Activated CD4-positive, alpha-beta memory T cell treated with anti-CD3 and anti-CD28 coated beads, Interleukin-2, amount 10 ng/mL, durations not matched to agents 7 days and 5 days (primary cell): Measurements from ENCODE around the gene NRP1. TPM values are rescaled to one million over a fixed set of nuclear protein-coding genes. Genes with fewer than 3 reads are reported as not detected.
A peak's percentile ranks its signal among the peaks of the same experiment; 100 is the strongest.

ENCODE experiments used
- CTCF ChIA-PET: fragments of 350-600 bp; sonication (Branson Sonifier 250); formaldehyde crosslinking; loops from one replicate; lab custom pipeline; 2021; ENCODE audit warnings: antibody characterized with exemption, inconsistent platforms; lab: Charles Lee
- POLR2A ChIA-PET: fragments of 350-600 bp; sonication (Branson Sonifier 250); formaldehyde crosslinking; loops from one replicate; lab custom pipeline; 2021; ENCODE audit warnings: antibody characterized with exemption; lab: Charles Lee
- DNase-seq: peaks from one replicate; pipeline ENCODE4 v3.0.0-alpha.2; 2020
- H3K27ac Mint-ChIP-seq: one replicate; pipeline ENCODE4 v1.8.0; 2021; ENCODE audit warnings: mild to moderate bottlenecking, mixed read lengths
- H3K27me3 Mint-ChIP-seq: one replicate; pipeline ENCODE4 v1.8.0; 2021; ENCODE audit warnings: mixed read lengths
- H3K36me3 Mint-ChIP-seq: one replicate; pipeline ENCODE4 v1.8.0; 2021; ENCODE audit warnings: low read depth, mixed read lengths
- H3K4me1 Mint-ChIP-seq: one replicate; pipeline ENCODE4 v1.8.0; 2021; ENCODE audit warnings: mixed read lengths
- H3K4me3 Mint-ChIP-seq: one replicate; pipeline ENCODE4 v1.8.0; 2021; ENCODE audit warnings: mild to moderate bottlenecking, mixed read lengths
- H3K9me3 Mint-ChIP-seq: one replicate; pipeline ENCODE4 v1.8.0; 2021; ENCODE audit warnings: mixed read lengths
- total RNA-seq, 2 experiments: library from RNA; stranded (reverse); gene quantifications; one replicate each; pipeline ENCODE4 v1.2.3, GENCODE V29; 2021

The NRP1 gene
- total RNA-seq, 2 experiments from 2014 or later, result 2.0 to 2.6 TPM

GRCh38 chr10:33129996-33130386, 204.5 kb downstream of the NRP1 start:
- peaks cover 31% of the 10 kb centered on the region for H3K36me3 Mint-ChIP-seq
- H3K4me1 Mint-ChIP-seq, result peaks cover 90% of the 10 kb centered on the region
- H3K27me3 Mint-ChIP-seq, result no peaks in the 10 kb centered on the region
- peaks cover 5% of the 10 kb centered on the region for H3K9me3 Mint-ChIP-seq
- H3K27ac Mint-ChIP-seq, result peak overlapping the region; percentile 61
- no peak for DNase-seq
- H3K4me3 Mint-ChIP-seq, result no peak overlapping the region
- ChIA-PET POLR2A (interaction anchor here (0.7 to 18.0 kb wide), 5 partner anchors 10 to 27 kb away, joined by 3 to 408 read pairs (median 4); no protein-coding TSS in a partner anchor), CTCF (interaction anchor here (0.6 to 3.0 kb wide), 4 partner anchors 9 to 257 kb away, joined by 3 to 13 read pairs (median 6); no protein-coding TSS in a partner anchor)

GRCh38 chr10:33129141-33129995, 205.1 kb downstream of the NRP1 start:
- no peak for DNase-seq
- Mint-ChIP-seq H3K27me3 (no peaks in the 10 kb centered on the region), H3K4me3 (no peak overlapping the region), H3K4me1 (peaks cover 89% of the 10 kb centered on the region), H3K36me3 (peaks cover 27% of the 10 kb centered on the region), H3K27ac (peak overlapping the region; percentile 61), H3K9me3 (peaks cover 5% of the 10 kb centered on the region)
- ChIA-PET CTCF (interaction anchor here (0.9 to 3.0 kb wide), 4 partner anchors 13 to 120 kb away, joined by 3 to 13 read pairs (median 4); no protein-coding TSS in a partner anchor), POLR2A (interaction anchor here (0.7 to 18.0 kb wide), 5 partner anchors 9 to 98 kb away, joined by 3 to 408 read pairs (median 4); no protein-coding TSS in a partner anchor)

- no peak for DNase-seq
- peaks cover 37% of the 10 kb centered on the region for H3K36me3 Mint-ChIP-seq
- H3K27me3 Mint-ChIP-seq, result no peaks in the 10 kb centered on the region
- H3K4me1 Mint-ChIP-seq, result peaks cover 84% of the 10 kb centered on the region
- no peak overlapping the region for H3K4me3 Mint-ChIP-seq
- ChIA-PET POLR2A (interaction anchor here (1.8 to 18.0 kb wide), 6 partner anchors 5 to 147 kb away, joined by 5 to 408 read pairs (median 20); no protein-coding TSS in a partner anchor), CTCF (interaction anchor here (1.7 to 2.3 kb wide), 3 partner anchors 12 to 118 kb away, joined by 5 to 35 read pairs (median 13); no protein-coding TSS in a partner anchor)
- H3K27ac Mint-ChIP-seq, result peak overlapping the region; percentile 94
- H3K9me3 Mint-ChIP-seq, result peaks cover 5% of the 10 kb centered on the region
These were observed 206.8 kb downstream of the NRP1 start for GRCh38 chr10:33127622-33128021.
